ENCODE measurements around the gene TSSK2.

Gene TSSK2

DNA sequence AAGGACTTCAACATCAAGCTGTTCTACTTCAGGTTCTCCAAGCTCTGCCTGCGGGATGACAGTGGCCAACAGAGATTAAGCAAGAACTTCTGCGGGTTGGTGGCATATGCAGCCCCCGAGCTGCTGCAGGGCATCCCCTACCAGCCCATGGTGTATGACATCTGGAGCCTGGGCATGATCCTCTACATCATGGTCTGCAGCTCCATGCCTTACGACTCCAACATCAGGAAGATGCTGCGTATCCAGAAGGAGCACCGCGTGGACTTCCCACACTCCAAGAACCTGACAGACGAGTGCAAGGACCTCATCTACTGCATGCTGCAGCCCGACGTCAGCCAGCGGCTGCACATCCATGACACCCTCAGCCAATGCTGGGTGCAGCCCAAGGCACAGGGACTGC lies 6.1 kb upstream of the TSSK2 start:
- TF ChIP-seq, protein P1, sequence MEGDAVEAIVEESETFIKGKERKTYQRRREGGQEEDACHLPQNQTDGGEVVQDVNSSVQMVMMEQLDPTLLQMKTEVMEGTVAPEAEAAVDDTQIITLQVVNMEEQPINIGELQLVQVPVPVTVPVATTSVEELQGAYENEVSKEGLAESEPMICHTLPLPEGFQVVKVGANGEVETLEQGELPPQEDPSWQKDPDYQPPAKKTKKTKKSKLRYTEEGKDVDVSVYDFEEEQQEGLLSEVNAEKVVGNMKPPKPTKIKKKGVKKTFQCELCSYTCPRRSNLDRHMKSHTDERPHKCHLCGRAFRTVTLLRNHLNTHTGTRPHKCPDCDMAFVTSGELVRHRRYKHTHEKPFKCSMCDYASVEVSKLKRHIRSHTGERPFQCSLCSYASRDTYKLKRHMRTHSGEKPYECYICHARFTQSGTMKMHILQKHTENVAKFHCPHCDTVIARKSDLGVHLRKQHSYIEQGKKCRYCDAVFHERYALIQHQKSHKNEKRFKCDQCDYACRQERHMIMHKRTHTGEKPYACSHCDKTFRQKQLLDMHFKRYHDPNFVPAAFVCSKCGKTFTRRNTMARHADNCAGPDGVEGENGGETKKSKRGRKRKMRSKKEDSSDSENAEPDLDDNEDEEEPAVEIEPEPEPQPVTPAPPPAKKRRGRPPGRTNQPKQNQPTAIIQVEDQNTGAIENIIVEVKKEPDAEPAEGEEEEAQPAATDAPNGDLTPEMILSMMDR (IDR thresholded peaks at IDR 0.05; ENCODE audit: borderline replicate concordance, insufficient read depth, low read depth, low read length), result no peak
- H3K4me3 ChIP-seq (ENCODE audit: low read depth, low read length), result no peak overlapping the region

GRCh38 chr22:19125474-19126308 lies 5.4 kb upstream of the TSSK2 start:
- no peak overlapping the region for H3K4me3 ChIP-seq (ENCODE audit: low read depth, low read length)
- TF ChIP-seq, protein P1 (IDR thresholded peaks at IDR 0.05; ENCODE audit: borderline replicate concordance, insufficient read depth, low read depth, low read length), result no peak

GRCh38 chr22:19126309-19127273 lies 4.5 kb upstream of the TSSK2 start:
- H3K4me3 ChIP-seq (ENCODE audit: low read depth, low read length), result no peak overlapping the region
- TF ChIP-seq, protein P1 (IDR thresholded peaks at IDR 0.05; ENCODE audit: borderline replicate concordance, insufficient read depth, low read depth, low read length), result no peak

DNA sequence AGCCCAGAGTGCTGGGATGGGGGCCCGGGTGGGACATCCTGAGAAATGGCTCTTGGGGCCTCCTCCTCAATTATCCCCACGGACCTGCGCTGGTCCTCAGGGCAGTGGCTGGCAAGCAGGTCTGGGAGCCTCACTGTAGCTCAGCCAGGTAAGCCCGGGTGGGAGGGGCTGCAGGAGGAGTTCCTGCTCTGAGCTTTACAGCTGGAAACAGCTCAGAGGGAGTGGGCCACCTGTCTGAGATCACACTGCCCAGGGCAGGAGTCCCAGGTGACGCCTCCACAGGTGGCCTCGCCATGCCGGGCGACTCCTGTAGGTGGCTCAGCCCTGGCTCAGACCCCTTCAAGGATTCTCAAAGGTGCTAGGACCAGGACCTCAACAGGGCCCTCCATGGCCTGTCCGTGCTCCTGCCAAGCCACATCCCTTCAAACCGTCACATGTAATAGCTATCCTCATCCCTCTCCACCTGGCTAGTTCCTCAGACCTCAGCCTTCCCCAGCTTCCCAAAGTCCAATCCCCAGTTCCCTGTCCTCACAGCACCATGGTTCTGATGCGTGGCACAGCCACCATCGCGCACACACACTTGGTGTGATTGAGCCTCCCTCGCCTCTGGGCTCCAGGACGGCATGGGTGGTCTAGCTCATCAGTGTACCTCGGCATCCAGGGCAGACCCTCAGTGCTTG lies 3.6 kb upstream of the TSSK2 start:
- no peak overlapping the region for H3K4me3 ChIP-seq (ENCODE audit: low read depth, low read length)
- TF ChIP-seq, protein P1 (IDR thresholded peaks at IDR 0.05; ENCODE audit: borderline replicate concordance, insufficient read depth, low read depth, low read length), result no peak

DNA sequence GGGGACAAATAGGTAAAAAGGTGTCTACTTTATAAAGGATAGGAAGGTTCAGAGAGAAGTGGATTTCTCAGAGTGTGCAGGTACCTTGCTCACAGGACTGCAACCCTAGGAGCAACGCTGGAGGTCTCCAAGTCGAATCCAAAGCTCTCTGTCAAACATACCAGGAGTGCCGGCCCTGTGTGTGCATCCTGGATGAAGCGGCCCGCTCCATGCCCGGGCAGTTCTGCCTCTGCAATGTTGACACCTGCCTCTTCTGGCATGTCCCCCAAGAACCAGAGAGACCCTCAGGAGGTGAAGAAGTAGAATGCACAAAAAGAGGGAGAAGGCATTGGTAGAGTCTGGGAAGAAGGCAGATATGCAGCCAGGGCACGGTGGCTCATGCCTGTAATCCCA lies 3.1 kb upstream of the TSSK2 start:
- H3K4me3 ChIP-seq (ENCODE audit: low read depth, low read length), result no peak overlapping the region
- TF ChIP-seq, protein P1 (IDR thresholded peaks at IDR 0.05; ENCODE audit: borderline replicate concordance, insufficient read depth, low read depth, low read length), result no peak

GRCh38 chr22:19128946-19129727 lies 2.0 kb upstream of the TSSK2 start:
- no peak overlapping the region for H3K4me3 ChIP-seq (ENCODE audit: low read depth, low read length)
- TF ChIP-seq, protein P1 (IDR thresholded peaks at IDR 0.05; ENCODE audit: borderline replicate concordance, insufficient read depth, low read depth, low read length), result no peak

Data from GM12875 (cell line).